Measurements from ENCODE around the gene KRCC1.

DNA sequence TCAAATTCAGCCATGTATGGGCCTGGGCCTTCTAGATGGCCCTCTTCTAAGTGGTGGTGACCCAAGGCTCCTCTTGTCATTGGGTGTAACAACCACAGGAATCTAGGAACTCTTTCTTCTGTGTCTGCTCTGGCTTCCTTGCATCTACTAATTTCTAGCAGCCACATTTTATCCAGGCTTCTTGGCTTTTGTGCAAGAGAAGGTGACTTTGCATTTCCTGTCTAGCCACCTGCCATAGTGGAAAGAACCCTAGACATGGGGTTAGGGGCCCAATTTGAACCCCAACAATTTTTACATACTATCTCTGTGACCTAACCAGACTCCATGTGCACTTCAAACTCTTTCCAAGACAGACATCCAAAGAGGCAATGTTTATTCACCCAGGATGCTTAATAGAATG is 37.2 kb upstream of the KRCC1 start:
- TF ChIP-seq, protein P1, sequence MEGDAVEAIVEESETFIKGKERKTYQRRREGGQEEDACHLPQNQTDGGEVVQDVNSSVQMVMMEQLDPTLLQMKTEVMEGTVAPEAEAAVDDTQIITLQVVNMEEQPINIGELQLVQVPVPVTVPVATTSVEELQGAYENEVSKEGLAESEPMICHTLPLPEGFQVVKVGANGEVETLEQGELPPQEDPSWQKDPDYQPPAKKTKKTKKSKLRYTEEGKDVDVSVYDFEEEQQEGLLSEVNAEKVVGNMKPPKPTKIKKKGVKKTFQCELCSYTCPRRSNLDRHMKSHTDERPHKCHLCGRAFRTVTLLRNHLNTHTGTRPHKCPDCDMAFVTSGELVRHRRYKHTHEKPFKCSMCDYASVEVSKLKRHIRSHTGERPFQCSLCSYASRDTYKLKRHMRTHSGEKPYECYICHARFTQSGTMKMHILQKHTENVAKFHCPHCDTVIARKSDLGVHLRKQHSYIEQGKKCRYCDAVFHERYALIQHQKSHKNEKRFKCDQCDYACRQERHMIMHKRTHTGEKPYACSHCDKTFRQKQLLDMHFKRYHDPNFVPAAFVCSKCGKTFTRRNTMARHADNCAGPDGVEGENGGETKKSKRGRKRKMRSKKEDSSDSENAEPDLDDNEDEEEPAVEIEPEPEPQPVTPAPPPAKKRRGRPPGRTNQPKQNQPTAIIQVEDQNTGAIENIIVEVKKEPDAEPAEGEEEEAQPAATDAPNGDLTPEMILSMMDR (IDR thresholded peaks at IDR 0.05), result no peak
- no peak for TF ChIP-seq POLR2AphosphoS5 (IDR thresholded peaks at IDR 0.05)

Measured in stomach (tissue), 4 donors.